Right renal pelvis (tissue), 4 donors: ENCODE results near the gene LYRM2. TPM values are rescaled to one million over a fixed set of nuclear protein-coding genes. Genes with fewer than 3 reads are reported as not detected.

Experiments used
- polyA plus RNA-seq, 4 donors: library from polyadenylated mRNA; unstranded; fragments of 120-200 nt; gene quantifications; one replicate each; pipeline ENCODE4 v1.2.1, GENCODE V29; 2013; ENCODE audit not compliant: insufficient read length in 4 of 4

LYRM2 gene
- polyA plus RNA-seq, 4 donors, result 41.7 to 58.3 (median 54.4) TPM

Other genes with a start within 250 kb of the LYRM2 start
- gene RRAGD, start 226.5 kb downstream of the LYRM2 start, polyA plus RNA-seq, result 10 to 100 TPM; 30.8 to 43.0 (median 36.1) TPM
- gene ANKRD6, start 205.6 kb downstream of the LYRM2 start, polyA plus RNA-seq, result 10 to 100 TPM; 20.0 to 27.6 (median 24.1) TPM
- gene MDN1, start 181.0 kb upstream of the LYRM2 start, polyA plus RNA-seq, result 10 to 100 TPM; 40.4 to 45.5 (median 41.0) TPM
- 10 to 100 TPM; 22.7 to 29.7 (median 26.5) TPM for gene CASP8AP2, start 191.1 kb upstream of the LYRM2 start, polyA plus RNA-seq